ENCODE data around the gene TTYH2.

- TF ChIP-seq SMC3 (IDR thresholded peaks at IDR 0.05; ENCODE audit: low read depth, low read length) (no peak), CTCF (conservative IDR thresholded peaks at IDR 0.05; ENCODE audit: low read depth, low read length) (no peak), FOS (IDR thresholded peaks at IDR 0.05; ENCODE audit: low read depth, low read length) (no peak), USF2 (IDR thresholded peaks at IDR 0.05; ENCODE audit: low read depth, low read length) (no peak), RAD21 (IDR thresholded peaks at IDR 0.05; ENCODE audit: low read length) (no peak), RCOR1 (IDR thresholded peaks at IDR 0.05; ENCODE audit: insufficient replicate concordance, low read length) (no peak), POLR2A (IDR thresholded peaks at IDR 0.05; ENCODE audit: low read depth, low read length) (no peak), CEBPB (IDR thresholded peaks at IDR 0.05; ENCODE audit: low read depth, low read length) (no peak), BHLHE40 (IDR thresholded peaks at IDR 0.05; ENCODE audit: low read depth, low read length) (no peak), MXI1 (IDR thresholded peaks at IDR 0.05; ENCODE audit: borderline replicate concordance, low read depth, low read length) (no peak), MAFK (IDR thresholded peaks at IDR 0.05; ENCODE audit: low read depth, low read length) (no peak)
Observed at GRCh38 chr17:74202938-74203337, 10.4 kb upstream of the TTYH2 start.
